Activated CD8-positive, alpha-beta memory T cell treated with anti-CD3 and anti-CD28 coated beads for 1 hour (primary cell): Measurements from ENCODE around the gene TMBIM4.
"Not testable (repeated sequence)": the region's sequence is repeated elsewhere in the genome, so short reads cannot be mapped to it uniquely, and the experiment has no call there.

ENCODE experiments used
- DNase-seq, 2 donors: peaks; one replicate each; pipeline ENCODE4 v3.0.0-alpha.2; 2020; ENCODE audit warnings: low read depth in 1 of 2; ENCODE audit errors: extremely low read depth in 1 of 2

The TMBIM4 gene

GRCh38 chr12:66187036-66187435 lies 17.2 kb upstream of the TMBIM4 start:
- DNase-seq: no peak

- not testable (repeated sequence) for DNase-seq
Measured at GRCh38 chr12:66184822-66185221, 15.0 kb upstream of the TMBIM4 start.

- no peak for DNase-seq
Measured at GRCh38 chr12:66182956-66183355, 13.2 kb upstream of the TMBIM4 start.

GRCh38 chr12:66176105-66176900 lies 6.5 kb upstream of the TMBIM4 start:
- no peak for DNase-seq

- DNase-seq: not testable (repeated sequence)
Measured at GRCh38 chr12:66174391-66175325, 4.9 kb upstream of the TMBIM4 start.

- no peak for DNase-seq
Measured at GRCh38 chr12:66170606-66171005, 810 bp upstream of the TMBIM4 start.

- no peak for DNase-seq
Measured at GRCh38 chr12:66168410-66168809, 1.4 kb downstream of the TMBIM4 start.

GRCh38 chr12:66166561-66166960 lies 3.2 kb downstream of the TMBIM4 start:
- DNase-seq: no peak

- DNase-seq: no peak
Measured at GRCh38 chr12:66165141-66165540, 4.7 kb downstream of the TMBIM4 start.

- DNase-seq: no peak
Measured at GRCh38 chr12:66164349-66164821, 5.4 kb downstream of the TMBIM4 start.

GRCh38 chr12:66163289-66163688 lies 6.5 kb downstream of the TMBIM4 start:
- DNase-seq: no peak

GRCh38 chr12:66162701-66163100 lies 7.1 kb downstream of the TMBIM4 start:
- no peak for DNase-seq

GRCh38 chr12:66160704-66161103 lies 9.1 kb downstream of the TMBIM4 start:
- no peak for DNase-seq

GRCh38 chr12:66159123-66159522 lies 10.7 kb downstream of the TMBIM4 start:
- no peak for DNase-seq

GRCh38 chr12:66156654-66157053 lies 13.1 kb downstream of the TMBIM4 start:
- no peak for DNase-seq

- DNase-seq: no peak
Measured at GRCh38 chr12:66154776-66155175, 15.0 kb downstream of the TMBIM4 start.

- no peak for DNase-seq
Measured at GRCh38 chr12:66152732-66153131, 17.1 kb downstream of the TMBIM4 start.

GRCh38 chr12:66149702-66150398 lies 19.9 kb downstream of the TMBIM4 start:
- DNase-seq: no peak

- DNase-seq: no peak
Measured at GRCh38 chr12:66144791-66145754, 24.7 kb downstream of the TMBIM4 start.

- no peak for DNase-seq
Measured at GRCh38 chr12:66143868-66144267, 25.9 kb downstream of the TMBIM4 start.
